ENCODE measurements around the gene GRK1. TPM values are rescaled to one million over a fixed set of nuclear protein-coding genes. Genes with fewer than 3 reads are reported as not detected.

The GRK1 gene
- total RNA-seq, 4 donors from 2014 or later, result not detected

- Histone ChIP-seq H3K9me3 (no peaks in the 10 kb centered on the region), H3K4me3 (no peak overlapping the region), H3K27me3 (no peaks in the 10 kb centered on the region), H3K36me3 (no peaks in the 10 kb centered on the region), H3K4me1 (peaks cover 0 to 9% (median 8%) of the 10 kb centered on the region in 4 donors), H3K27ac (no peak overlapping the region)
- TF ChIP-seq POLR2AphosphoS5 (IDR thresholded peaks at IDR 0.05) (no peak), POLR2A (IDR thresholded peaks at IDR 0.05) (no peak), CTCF (IDR thresholded peaks at IDR 0.05) (no peak), EP300 (IDR thresholded peaks at IDR 0.05; ENCODE audit: low read depth) (no peak)
- DNase-seq, result no peak
- intact Hi-C loops (cut with DNase I; ENCODE audit: low total_unique reads) (no loop called here), in situ Hi-C loops (cut with MboI; ENCODE audit: low pct_ligation_motif_present in 1 of 4, low pct_unique_long_range_greater_than_20kb in 1 of 4, low sequenced_read_pairs in 3 of 4) (no loop called here)
- 84% methylated on average over 11 of the region's 14 CpGs; no CpG with 5 or more reads in 1 of the 2 donors for WGBS, 2 donors (ENCODE audit: low coverage in 1 of 2)
These were observed 68.7 kb downstream of the GRK1 start for GRCh38 chr13:113735750-113736149.

- no peaks in the 10 kb centered on the region for H3K36me3 ChIP-seq
- 58% methylated on average over 10 of the region's 10 CpGs; no CpG with 5 or more reads in 1 of the 2 donors for WGBS, 2 donors (ENCODE audit: low coverage in 1 of 2)
- peaks cover 0 to 9% (median 8%) of the 10 kb centered on the region in 4 donors for H3K4me1 ChIP-seq
- intact Hi-C loops (cut with DNase I; ENCODE audit: low total_unique reads), result no loop called here
- TF ChIP-seq POLR2A (IDR thresholded peaks at IDR 0.05) (no peak), CTCF (IDR thresholded peaks at IDR 0.05) (no peak), POLR2AphosphoS5 (IDR thresholded peaks at IDR 0.05) (no peak), EP300 (IDR thresholded peaks at IDR 0.05; ENCODE audit: low read depth) (no peak)
- H3K4me3 ChIP-seq, result no peak overlapping the region
- in situ Hi-C loops (cut with MboI; ENCODE audit: low pct_ligation_motif_present in 1 of 4, low pct_unique_long_range_greater_than_20kb in 1 of 4, low sequenced_read_pairs in 3 of 4), result no loop called here
- H3K27ac ChIP-seq, result no peak overlapping the region
- DNase-seq, result peak; percentile 41
- no peaks in the 10 kb centered on the region for H3K9me3 ChIP-seq
- no peaks in the 10 kb centered on the region for H3K27me3 ChIP-seq
These were observed 69.3 kb downstream of the GRK1 start for GRCh38 chr13:113736258-113736731.

DNA sequence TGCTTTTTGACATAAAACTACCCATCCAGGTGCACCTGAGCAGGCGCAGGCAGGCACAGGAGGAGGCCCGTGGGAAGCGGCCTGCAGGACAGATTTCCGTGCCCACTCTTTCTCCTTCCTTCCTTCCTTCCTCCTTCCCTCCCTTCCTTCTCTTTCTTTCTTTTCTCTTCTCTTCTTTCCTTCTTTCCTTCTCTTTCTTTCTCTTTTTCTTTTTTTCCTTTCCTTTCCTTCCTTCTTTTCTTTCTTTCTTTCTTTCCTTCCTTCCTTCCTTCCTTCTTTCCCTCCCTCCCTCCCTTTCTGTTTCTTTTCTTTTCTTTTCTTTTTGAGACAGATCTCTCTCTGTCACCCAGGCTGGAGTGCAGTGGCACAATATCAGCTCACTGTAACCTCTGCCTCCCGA, 70.8 kb downstream of the GRK1 start:
- no peaks in the 10 kb centered on the region for H3K9me3 ChIP-seq
- no peak overlapping the region for H3K27ac ChIP-seq
- H3K4me3 ChIP-seq, result no peak overlapping the region
- no peak for DNase-seq
- in situ Hi-C loops (cut with MboI; ENCODE audit: low pct_ligation_motif_present in 1 of 4, low pct_unique_long_range_greater_than_20kb in 1 of 4, low sequenced_read_pairs in 3 of 4), result no loop called here
- no peak for TF ChIP-seq EP300 (IDR thresholded peaks at IDR 0.05; ENCODE audit: low read depth)
- TF ChIP-seq CTCF (IDR thresholded peaks at IDR 0.05), result no peak
- TF ChIP-seq POLR2A (IDR thresholded peaks at IDR 0.05), result no peak
- no peak for TF ChIP-seq POLR2AphosphoS5 (IDR thresholded peaks at IDR 0.05)
- intact Hi-C loops (cut with DNase I; ENCODE audit: low total_unique reads), result no loop called here
- no peaks in the 10 kb centered on the region for H3K27me3 ChIP-seq
- H3K36me3 ChIP-seq, result no peaks in the 10 kb centered on the region
- WGBS, 2 donors (ENCODE audit: low coverage in 1 of 2), result 86 to 89% methylated on average over 1 to 5 of the region's 5 CpGs
- peaks cover 0 to 18% (median 18%) of the 10 kb centered on the region in 4 donors for H3K4me1 ChIP-seq

DNA sequence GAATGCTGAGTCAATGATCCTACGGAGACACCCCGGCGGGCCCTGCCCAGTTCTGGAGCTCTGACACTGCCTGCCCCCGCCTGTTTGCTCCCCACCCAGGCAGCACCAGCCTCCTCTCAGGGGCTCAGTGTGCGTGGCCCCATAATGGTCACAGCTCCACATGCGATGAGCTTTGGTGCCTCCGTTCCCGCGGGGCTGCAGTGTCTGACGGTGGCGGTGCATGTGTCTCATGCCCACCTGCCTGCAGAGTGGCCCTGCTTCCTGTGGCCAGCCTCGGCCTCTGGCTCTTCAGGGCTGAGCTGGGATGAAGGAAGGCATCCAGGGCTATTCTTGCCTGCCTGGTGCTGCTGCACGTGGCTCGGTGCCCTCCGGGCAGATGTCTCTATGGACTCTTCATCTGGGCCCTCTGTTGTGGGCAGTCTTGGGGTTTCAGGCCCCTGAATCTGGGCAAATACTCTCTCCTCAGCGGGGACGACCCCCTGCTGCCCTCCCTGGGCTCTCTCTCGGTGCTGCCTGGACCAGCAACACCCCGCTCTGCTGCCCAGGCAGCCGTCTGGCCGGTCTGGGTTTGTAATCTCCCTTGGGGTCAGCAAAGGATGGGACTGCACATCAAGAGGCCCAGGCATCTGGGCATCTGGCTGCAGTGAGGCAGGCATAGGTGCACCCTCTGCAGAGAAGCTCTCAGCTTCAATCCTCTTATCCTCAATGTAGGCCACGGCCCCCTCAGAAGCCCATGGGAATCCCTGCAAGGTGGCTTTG, 72.7 kb downstream of the GRK1 start:
- H3K4me1 ChIP-seq, result peaks cover 0 to 22% (median 19%) of the 10 kb centered on the region in 4 donors

More for the DNA sequence above, 72.7 kb downstream of the GRK1 start:
- Histone ChIP-seq H3K27ac (no peak overlapping the region), H3K36me3 (no peaks in the 10 kb centered on the region), H3K4me3 (no peak overlapping the region), H3K9me3 (no peaks in the 10 kb centered on the region), H3K27me3 (no peaks in the 10 kb centered on the region)
- 89% methylated on average over 18 of the region's 22 CpGs; no CpG with 5 or more reads in 1 of the 2 donors for WGBS, 2 donors (ENCODE audit: low coverage in 1 of 2)
- no peak for DNase-seq
- intact Hi-C loops (cut with DNase I; ENCODE audit: low total_unique reads), result no loop called here
- in situ Hi-C loops (cut with MboI; ENCODE audit: low pct_ligation_motif_present in 1 of 4, low pct_unique_long_range_greater_than_20kb in 1 of 4, low sequenced_read_pairs in 3 of 4), result no loop called here
- TF ChIP-seq POLR2AphosphoS5 (IDR thresholded peaks at IDR 0.05) (no peak), CTCF (IDR thresholded peaks at IDR 0.05) (no peak), EP300 (IDR thresholded peaks at IDR 0.05; ENCODE audit: low read depth) (no peak), POLR2A (IDR thresholded peaks at IDR 0.05) (no peak)
